ENCODE results near the gene PHF1.

DNA sequence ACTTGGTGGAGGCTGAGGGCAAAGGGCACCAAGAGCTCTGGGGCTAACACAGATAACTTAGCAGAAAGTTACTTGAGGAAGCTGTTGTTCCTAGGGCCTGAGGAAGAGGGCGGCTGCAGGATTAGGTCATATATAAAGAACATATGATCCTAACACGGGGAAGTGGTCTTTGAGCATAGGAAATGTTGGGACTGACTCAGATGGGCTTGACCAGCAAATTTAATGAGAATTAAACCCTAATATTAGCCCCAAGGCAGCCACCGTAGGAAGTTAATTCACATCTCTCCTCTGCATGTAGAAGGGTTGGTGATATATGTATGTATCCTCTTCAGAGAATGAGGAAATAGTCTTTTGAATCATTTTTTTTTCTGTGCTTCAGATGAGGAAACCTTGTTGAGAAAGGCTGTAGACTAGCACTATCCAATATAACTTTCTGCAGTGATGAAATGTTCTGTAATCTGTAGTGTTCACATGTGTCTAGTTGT is 34.3 kb downstream of the PHF1 start:
- TF ChIP-seq, protein P1, sequence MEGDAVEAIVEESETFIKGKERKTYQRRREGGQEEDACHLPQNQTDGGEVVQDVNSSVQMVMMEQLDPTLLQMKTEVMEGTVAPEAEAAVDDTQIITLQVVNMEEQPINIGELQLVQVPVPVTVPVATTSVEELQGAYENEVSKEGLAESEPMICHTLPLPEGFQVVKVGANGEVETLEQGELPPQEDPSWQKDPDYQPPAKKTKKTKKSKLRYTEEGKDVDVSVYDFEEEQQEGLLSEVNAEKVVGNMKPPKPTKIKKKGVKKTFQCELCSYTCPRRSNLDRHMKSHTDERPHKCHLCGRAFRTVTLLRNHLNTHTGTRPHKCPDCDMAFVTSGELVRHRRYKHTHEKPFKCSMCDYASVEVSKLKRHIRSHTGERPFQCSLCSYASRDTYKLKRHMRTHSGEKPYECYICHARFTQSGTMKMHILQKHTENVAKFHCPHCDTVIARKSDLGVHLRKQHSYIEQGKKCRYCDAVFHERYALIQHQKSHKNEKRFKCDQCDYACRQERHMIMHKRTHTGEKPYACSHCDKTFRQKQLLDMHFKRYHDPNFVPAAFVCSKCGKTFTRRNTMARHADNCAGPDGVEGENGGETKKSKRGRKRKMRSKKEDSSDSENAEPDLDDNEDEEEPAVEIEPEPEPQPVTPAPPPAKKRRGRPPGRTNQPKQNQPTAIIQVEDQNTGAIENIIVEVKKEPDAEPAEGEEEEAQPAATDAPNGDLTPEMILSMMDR (optimal IDR thresholded peaks at IDR 0.05 in 1 of 3, IDR thresholded peaks at IDR 0.05 in 1 of 3, conservative IDR thresholded peaks at IDR 0.05 in 1 of 3; ENCODE audit: extremely low read depth in 1 of 3, insufficient read depth in 2 of 3, low read length in 3 of 3) = no peak
- no peak for TF ChIP-seq EZH2 (IDR thresholded peaks at IDR 0.05; ENCODE audit: low read length)

Measured in keratinocyte (primary cell).